ENCODE measurements around the gene ZNF428. TPM values are rescaled to one million over a fixed set of nuclear protein-coding genes. Genes with fewer than 3 reads are reported as not detected.

Gene ZNF428
- total and polyA plus RNA-seq, 2 experiments from 2014 or later = 87.2 to 207 TPM

GRCh38 chr19:43594710-43595604 lies 24.5 kb downstream of the ZNF428 start:
- peaks cover 3% of the 10 kb centered on the region for H3K36me3 ChIP-seq
- peak; percentile 73 to 75 for DNase-seq (ENCODE audit: low read depth in 1 of 2, low spot score in 1 of 2)
- H3K27ac ChIP-seq = peak overlapping the region; percentile 85
- TF ChIP-seq, protein P1, sequence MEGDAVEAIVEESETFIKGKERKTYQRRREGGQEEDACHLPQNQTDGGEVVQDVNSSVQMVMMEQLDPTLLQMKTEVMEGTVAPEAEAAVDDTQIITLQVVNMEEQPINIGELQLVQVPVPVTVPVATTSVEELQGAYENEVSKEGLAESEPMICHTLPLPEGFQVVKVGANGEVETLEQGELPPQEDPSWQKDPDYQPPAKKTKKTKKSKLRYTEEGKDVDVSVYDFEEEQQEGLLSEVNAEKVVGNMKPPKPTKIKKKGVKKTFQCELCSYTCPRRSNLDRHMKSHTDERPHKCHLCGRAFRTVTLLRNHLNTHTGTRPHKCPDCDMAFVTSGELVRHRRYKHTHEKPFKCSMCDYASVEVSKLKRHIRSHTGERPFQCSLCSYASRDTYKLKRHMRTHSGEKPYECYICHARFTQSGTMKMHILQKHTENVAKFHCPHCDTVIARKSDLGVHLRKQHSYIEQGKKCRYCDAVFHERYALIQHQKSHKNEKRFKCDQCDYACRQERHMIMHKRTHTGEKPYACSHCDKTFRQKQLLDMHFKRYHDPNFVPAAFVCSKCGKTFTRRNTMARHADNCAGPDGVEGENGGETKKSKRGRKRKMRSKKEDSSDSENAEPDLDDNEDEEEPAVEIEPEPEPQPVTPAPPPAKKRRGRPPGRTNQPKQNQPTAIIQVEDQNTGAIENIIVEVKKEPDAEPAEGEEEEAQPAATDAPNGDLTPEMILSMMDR (IDR thresholded peaks at IDR 0.05; ENCODE audit: low read depth, low read length) = peak; percentile 87
- peak overlapping the region; percentile 52 for H3K4me3 ChIP-seq
- no peaks in the 10 kb centered on the region for H3K9me3 ChIP-seq (ENCODE audit: low read depth)
- H3K27me3 ChIP-seq = no peaks in the 10 kb centered on the region
- peaks cover 3% of the 10 kb centered on the region for H3K4me1 ChIP-seq (ENCODE audit: low read depth)

DNA sequence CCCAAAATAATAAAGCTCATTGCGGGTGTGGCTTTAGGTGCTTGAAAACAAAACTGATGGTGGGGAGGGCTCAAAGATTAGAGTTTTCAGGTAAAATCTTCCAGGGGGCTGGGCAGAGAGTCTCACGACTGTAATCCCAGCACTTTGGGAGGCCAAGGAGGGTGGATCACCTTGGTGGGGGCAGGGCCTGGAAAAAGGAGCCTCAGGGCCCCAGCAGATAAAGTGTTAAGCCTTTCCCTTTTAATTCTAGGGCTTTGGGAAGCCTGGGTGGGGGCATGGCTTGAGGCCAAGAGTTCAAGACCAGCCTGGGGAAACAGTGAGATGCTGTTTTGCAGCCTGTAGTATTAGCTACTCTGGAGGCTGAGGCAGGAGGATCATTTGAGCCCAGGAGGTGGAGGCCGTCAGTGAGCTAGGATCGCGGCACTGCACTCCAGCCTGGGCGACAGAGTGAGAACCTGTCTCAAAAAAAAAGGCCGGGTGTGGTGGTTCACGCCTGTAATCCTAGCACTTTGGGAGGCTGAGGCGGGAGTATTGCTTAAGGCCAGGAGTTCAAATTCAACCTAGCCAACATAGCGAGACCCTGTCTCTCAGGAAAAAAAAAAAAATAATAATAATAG lies 25.2 kb downstream of the ZNF428 start:
- H3K27ac ChIP-seq = no peak overlapping the region
- H3K27me3 ChIP-seq = no peaks in the 10 kb centered on the region
- H3K9me3 ChIP-seq (ENCODE audit: low read depth) = no peaks in the 10 kb centered on the region
- TF ChIP-seq, protein P1 (IDR thresholded peaks at IDR 0.05; ENCODE audit: low read depth, low read length) = no peak
- no peak for DNase-seq (ENCODE audit: low read depth in 1 of 2, low spot score in 1 of 2)
- peak overlapping the region; percentile 52 for H3K4me3 ChIP-seq
- H3K36me3 ChIP-seq = no peaks in the 10 kb centered on the region
- peaks cover 3% of the 10 kb centered on the region for H3K4me1 ChIP-seq (ENCODE audit: low read depth)

DNA sequence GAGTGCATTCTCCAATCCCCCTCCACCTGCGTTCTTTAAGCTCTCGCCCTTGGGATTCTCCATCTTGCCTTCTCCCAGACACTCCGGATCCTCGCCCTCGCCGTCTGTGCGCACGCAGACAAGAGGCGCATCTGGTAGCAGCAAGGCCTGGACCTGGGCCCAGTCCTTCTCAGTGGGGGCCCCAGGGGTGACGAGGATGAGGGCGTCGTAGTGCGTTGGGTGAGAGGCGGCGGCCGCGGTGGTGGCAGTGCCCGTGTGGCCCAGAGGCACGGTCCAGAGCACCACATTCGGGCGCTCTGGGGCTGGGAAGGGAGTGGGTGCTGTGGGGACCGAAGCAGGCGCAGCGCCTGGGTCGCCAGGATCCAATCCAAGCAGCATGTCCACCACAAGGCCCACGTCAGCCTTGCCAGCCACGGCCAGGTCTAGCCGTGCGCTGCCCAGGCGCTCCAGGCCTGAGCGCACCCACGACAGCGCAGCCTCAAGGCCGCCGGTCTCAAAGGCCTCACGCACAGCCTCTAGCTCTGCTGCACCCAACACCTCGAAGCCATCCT lies 26.6 kb downstream of the ZNF428 start:
- TF ChIP-seq, protein P1 (IDR thresholded peaks at IDR 0.05; ENCODE audit: low read depth, low read length) = no peak
- no peak for DNase-seq (ENCODE audit: low read depth in 1 of 2, low spot score in 1 of 2)
- Histone ChIP-seq H3K4me1 (ENCODE audit: low read depth) (peaks cover 3% of the 10 kb centered on the region), H3K36me3 (no peaks in the 10 kb centered on the region), H3K27ac (no peak overlapping the region), H3K9me3 (ENCODE audit: low read depth) (no peaks in the 10 kb centered on the region), H3K4me3 (no peak overlapping the region), H3K27me3 (no peaks in the 10 kb centered on the region)

GRCh38 chr19:43591904-43592772 lies 27.3 kb downstream of the ZNF428 start:
- no peaks in the 10 kb centered on the region for H3K36me3 ChIP-seq
- H3K9me3 ChIP-seq (ENCODE audit: low read depth) = no peaks in the 10 kb centered on the region
- no peak overlapping the region for H3K4me3 ChIP-seq
- DNase-seq (ENCODE audit: low read depth in 1 of 2, low spot score in 1 of 2) = no peak
- no peaks in the 10 kb centered on the region for H3K27me3 ChIP-seq
- TF ChIP-seq, protein P1 (IDR thresholded peaks at IDR 0.05; ENCODE audit: low read depth, low read length) = no peak
- no peak overlapping the region for H3K27ac ChIP-seq
- H3K4me1 ChIP-seq (ENCODE audit: low read depth) = peaks cover 2% of the 10 kb centered on the region

GRCh38 chr19:43589678-43590077 lies 29.8 kb downstream of the ZNF428 start:
- Histone ChIP-seq H3K27ac (no peak overlapping the region), H3K9me3 (ENCODE audit: low read depth) (no peaks in the 10 kb centered on the region), H3K4me3 (no peak overlapping the region), H3K27me3 (no peaks in the 10 kb centered on the region), H3K4me1 (ENCODE audit: low read depth) (no peaks in the 10 kb centered on the region), H3K36me3 (peaks cover 4% of the 10 kb centered on the region)
- no peak for DNase-seq (ENCODE audit: low read depth in 1 of 2, low spot score in 1 of 2)
- TF ChIP-seq, protein P1 (IDR thresholded peaks at IDR 0.05; ENCODE audit: low read depth, low read length) = no peak
